Activated CD4-positive, alpha-beta T cell treated with anti-CD3 and anti-CD28 coated beads, Interleukin-2, amount 50 U/mL, for 16 hours (primary cell): Measurements from ENCODE around the gene C5orf52.
"Not testable (repeated sequence)": the region's sequence is repeated elsewhere in the genome, so short reads cannot be mapped to it uniquely, and the experiment has no call there.

Source experiments
- DNase-seq: peaks from one replicate; pipeline ENCODE4 v3.0.0-alpha.2; 2020

C5orf52 gene

GRCh38 chr5:157727858-157728257 is 56.5 kb downstream of the C5orf52 start:
- DNase-seq, result not testable (repeated sequence)
